Endothelial cell of umbilical vein (primary cell): ENCODE measurements around the gene PCDHGA1.

Experiments
- CTCF ChIP-seq, 2 donors: IDR thresholded peaks; 1 replicate in 1 of 2; 2 replicates in 1 of 2; pipeline ENCODE4 v1.5.1; 2011; ENCODE audit warnings: low read length in 2 of 2, mild to moderate bottlenecking in 2 of 2, moderate library complexity in 2 of 2, control low read depth in 1 of 2, inconsistent platforms in 1 of 2, low read depth in 1 of 2; ENCODE audit not compliant: insufficient read depth in 1 of 2; ENCODE audit errors: extremely low read depth in 1 of 2
- EZH2 ChIP-seq: IDR thresholded peaks from 2 replicates; pipeline ENCODE4 v1.6.1; 2012; ENCODE audit warnings: borderline replicate concordance, low read depth, mild to moderate bottlenecking, moderate library complexity, low read length, inconsistent platforms; ENCODE audit not compliant: severe bottlenecking
- FOS ChIP-seq: IDR thresholded peaks from 2 replicates; pipeline ENCODE4 v1.6.1; 2011; ENCODE audit warnings: mild to moderate bottlenecking, low read length, moderate library complexity, borderline replicate concordance; ENCODE audit not compliant: insufficient read depth
- MAX ChIP-seq: IDR thresholded peaks from 2 replicates; pipeline ENCODE4 v1.6.1; 2011; ENCODE audit not compliant: insufficient read depth, insufficient read length
- POLR2A ChIP-seq: IDR thresholded peaks from 2 replicates; pipeline ENCODE4 v1.6.1; 2012; ENCODE audit warnings: low read depth, mild to moderate bottlenecking, control low read depth, low read length
- POLR2AphosphoS5 ChIP-seq: IDR thresholded peaks from 2 replicates; pipeline ENCODE4 v1.6.1; 2012; ENCODE audit warnings: low read depth, mild to moderate bottlenecking, control low read depth, low read length, moderate library complexity; ENCODE audit not compliant: insufficient read depth

GRCh38 chr5:141487131-141487530 is 156.8 kb downstream of the PCDHGA1 start:
- TF ChIP-seq CTCF (IDR thresholded peaks at IDR 0.05; ENCODE audit: extremely low read depth in 1 of 2, insufficient read depth in 1 of 2, low read depth in 1 of 2, low read length in 2 of 2) (no peak), EZH2 (no peak), POLR2A (no peak), POLR2AphosphoS5 (no peak), MAX (no peak), FOS (no peak)
